GM04503 (cell line): ENCODE measurements around the gene PAXIP1.
"Not testable (repeated sequence)": the region's sequence is repeated elsewhere in the genome, so short reads cannot be mapped to it uniquely, and the experiment has no call there.

Experiments
- DNase-seq: peaks from one replicate; pipeline ENCODE4 v3.0.0-alpha.2; 2012; ENCODE audit warnings: low read depth

PAXIP1 gene

DNA sequence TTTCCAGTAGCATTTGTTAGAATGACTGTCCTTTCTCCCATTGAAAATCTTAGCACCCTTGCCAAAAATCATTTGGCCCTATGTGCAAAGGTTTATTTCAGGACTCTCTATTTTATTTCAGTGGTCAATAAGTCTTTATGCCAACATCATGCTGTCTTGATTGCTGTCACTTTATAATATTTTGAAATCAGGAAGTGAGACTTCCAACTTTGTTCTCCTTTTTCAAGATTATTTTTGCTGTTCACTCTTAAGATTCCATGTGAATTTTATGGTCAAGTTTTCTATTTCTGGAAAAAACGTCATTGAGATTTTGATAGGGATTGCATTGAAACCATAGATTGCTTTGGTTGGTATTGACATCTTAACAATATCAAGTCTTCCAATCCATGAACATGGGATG is 65.1 kb downstream of the PAXIP1 start:
- no peak for DNase-seq

DNA sequence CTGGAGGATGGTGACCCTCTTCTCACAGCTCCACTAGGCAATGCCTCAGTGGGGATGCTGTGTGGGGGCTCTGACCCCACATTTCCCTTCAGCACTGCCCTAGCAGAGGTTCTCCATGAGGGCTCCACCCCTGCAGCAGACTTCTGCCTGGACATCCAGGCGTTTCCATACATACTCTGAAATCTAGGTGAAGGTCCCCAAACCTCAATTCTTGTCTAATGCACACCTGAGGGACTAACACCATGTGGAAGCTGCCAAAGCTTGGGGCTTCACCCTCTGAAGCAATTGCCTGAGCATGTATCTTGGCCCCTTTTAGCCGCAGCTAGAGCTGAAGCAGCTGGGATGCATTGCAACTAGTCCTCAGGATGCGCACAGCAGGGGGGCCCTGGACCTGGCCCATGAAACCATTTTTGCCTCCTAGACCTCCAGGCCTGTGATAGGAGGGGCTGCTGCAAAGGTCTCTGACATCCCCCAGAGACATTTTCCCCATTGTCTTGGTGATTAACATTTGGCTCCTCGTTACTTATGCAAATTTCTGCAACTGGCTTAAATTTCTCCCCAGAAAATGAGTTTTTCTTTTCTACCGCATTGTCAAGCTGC is 68.5 kb downstream of the PAXIP1 start:
- DNase-seq = not testable (repeated sequence)

GRCh38 chr7:154931906-154932305 is 71.0 kb downstream of the PAXIP1 start:
- peak; percentile 30 for DNase-seq

DNA sequence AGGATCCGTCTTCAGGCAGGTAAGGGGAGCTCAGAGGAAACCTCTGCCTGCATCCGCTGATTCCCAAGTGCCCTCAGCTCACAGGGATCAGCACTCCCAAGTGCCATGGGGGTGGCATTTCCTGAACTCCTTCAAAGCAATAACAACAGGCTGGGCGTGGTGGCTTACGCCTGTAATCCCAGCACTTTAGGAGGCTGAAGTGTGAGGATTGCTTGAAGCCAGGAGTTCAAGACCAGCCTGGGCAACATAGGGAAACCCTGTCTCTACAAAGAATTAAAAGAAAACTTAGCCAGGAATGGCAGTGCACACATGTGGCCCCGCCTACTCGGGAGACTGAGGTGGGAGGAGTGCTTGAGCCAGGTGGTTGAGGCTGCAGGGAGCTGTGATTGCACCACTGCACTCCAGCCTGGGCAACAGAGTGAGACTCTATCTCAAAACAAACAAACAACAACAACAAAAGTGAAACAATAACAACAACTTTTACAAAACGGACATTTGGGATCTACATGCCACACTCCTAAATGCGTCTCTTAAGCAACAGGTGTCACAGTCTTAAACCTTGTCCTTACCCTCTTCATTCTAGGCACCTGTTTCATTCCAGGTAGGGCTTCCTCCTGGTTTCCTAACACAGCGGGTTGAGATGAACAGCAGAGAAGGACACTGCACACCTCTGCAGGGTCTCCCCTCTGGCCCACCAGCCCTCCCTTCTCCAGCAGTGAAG is 73.8 kb downstream of the PAXIP1 start:
- no peak for DNase-seq

DNA sequence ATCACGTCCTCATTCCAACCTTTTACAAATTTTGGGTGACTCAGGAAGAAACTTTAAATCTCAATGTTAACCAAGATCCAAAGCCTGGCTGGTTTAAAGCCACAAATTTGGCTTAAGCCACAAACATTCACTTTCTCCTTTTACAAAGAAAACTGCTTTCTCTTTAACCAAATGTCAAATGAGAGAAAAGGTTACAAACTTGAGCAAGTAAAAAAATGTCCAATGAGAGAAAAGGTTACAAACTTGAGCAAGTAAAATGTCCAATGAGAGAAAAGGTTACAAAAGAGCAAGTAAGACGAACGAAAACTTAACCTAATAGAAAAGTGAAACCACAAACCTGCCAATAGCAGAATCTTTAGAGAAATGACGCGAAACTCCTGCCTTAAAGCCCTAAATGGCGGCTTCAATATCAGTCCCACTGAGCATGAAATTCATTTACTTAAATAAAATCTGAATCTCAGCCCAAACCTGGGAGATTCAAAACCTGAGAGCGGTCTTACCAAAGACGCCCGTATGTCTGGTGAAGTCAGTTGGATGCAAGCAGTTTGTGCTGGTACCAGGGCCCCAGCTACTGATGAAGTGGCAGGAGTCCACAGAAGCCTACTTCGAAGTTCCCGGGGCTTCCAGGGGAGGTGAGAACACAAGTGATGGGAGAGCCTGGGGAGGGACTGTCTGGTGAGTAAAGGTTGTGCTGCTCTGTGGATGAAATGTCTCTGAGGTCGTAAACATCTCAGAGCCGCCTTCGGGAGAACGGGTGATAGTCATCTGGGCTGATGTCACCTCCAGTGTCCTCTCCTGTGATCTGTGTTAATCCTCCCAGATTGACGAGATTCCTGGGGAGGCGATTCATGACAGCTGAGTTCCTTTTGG is 74.6 kb downstream of the PAXIP1 start:
- peak; percentile 93 for DNase-seq

GRCh38 chr7:154927624-154928125 is 75.2 kb downstream of the PAXIP1 start:
- peak; percentile 31 for DNase-seq

DNA sequence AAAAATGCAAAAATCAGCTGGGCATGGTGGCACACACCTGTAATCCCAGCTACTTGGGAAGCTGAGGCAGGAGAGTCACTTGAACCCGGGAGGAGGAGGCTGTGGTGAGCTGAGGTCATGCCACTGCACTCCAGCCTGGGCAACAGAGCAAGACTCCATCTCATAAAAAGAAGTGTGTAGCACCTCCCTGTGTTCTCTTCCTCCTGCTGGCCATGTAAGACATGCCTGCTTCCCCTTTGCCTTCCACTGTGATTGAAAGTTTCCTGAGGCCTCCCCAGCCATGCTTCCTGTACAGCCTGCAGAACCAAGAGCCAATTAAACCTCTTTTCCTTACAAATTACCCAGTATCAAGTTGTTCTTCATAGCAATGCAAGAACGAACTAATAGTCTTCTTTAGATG is 80.5 kb downstream of the PAXIP1 start:
- DNase-seq = not testable (repeated sequence)

- no peak for DNase-seq
These were observed 83.3 kb downstream of the PAXIP1 start for GRCh38 chr7:154919344-154920225.

GRCh38 chr7:154918741-154919140 is 84.2 kb downstream of the PAXIP1 start:
- no peak for DNase-seq

- no peak for DNase-seq
These were observed 84.7 kb downstream of the PAXIP1 start for GRCh38 chr7:154918266-154918665.

DNA sequence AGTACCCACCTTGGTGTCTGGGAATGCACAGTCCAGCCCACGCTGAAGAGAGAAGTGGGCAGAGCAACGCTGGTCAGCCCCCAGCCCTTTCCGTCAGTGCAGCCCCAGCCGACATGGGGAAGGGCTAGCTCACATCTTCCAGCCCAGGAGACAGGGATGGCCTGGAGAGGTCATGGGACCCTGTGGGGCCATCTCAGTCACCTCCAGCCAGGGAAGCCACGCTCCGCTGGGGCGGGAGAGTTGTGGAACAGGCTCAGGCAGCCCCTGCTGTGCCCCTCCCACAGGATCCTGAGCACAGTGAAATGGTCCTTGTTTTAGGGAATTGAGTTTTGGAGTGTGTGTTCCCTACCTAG is 85.1 kb downstream of the PAXIP1 start:
- no peak for DNase-seq

GRCh38 chr7:154916856-154917807 is 85.8 kb downstream of the PAXIP1 start:
- no peak for DNase-seq

DNA sequence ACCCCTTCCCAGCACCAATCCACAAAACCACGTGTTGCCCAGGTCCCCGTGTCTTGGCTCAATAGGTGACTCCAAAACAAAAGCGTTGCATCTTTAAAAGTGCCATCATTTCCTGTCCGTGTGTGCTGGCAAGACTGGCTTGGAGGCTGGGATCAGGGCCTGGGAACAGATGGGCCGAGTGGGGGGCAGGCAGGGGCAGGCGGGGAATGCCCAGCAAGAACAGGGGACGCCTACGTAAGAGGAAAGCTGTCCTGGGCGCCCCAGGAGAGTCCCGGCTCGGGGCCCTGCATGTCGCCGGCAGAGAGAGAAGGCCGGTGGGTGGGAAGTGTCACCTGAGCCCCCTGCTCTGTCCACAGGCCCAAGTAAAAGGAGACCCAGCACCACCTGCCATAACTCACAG is 86.5 kb downstream of the PAXIP1 start:
- no peak for DNase-seq

GRCh38 chr7:154915600-154915999 is 87.3 kb downstream of the PAXIP1 start:
- DNase-seq = no peak

DNA sequence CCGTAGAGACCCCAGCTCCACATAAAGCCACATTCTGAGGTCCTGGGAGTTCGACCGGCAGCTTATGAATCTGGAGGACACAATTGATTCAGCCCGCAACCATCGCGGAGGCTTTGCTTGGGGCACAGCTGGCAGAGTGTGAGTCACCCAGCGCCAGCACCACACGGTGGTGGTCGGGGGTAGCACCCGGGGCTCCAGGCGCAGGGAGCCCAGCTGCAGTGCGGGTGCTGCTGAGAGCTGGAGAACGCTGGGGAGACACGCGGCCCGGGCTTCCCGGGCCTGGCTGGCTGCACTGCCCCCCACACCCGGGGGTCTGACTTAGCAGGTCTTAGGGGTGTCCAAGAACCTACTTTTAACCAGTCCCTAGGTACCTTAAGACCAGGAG is 87.9 kb downstream of the PAXIP1 start:
- no peak for DNase-seq

GRCh38 chr7:154914308-154914995 is 88.5 kb downstream of the PAXIP1 start:
- no peak for DNase-seq

GRCh38 chr7:154913638-154914307 is 89.2 kb downstream of the PAXIP1 start:
- DNase-seq = peak; percentile 5

- DNase-seq = peak; percentile 3
These were observed 89.9 kb downstream of the PAXIP1 start for GRCh38 chr7:154912871-154913637.
